Measurements from ENCODE around the gene PCK2.

DNA sequence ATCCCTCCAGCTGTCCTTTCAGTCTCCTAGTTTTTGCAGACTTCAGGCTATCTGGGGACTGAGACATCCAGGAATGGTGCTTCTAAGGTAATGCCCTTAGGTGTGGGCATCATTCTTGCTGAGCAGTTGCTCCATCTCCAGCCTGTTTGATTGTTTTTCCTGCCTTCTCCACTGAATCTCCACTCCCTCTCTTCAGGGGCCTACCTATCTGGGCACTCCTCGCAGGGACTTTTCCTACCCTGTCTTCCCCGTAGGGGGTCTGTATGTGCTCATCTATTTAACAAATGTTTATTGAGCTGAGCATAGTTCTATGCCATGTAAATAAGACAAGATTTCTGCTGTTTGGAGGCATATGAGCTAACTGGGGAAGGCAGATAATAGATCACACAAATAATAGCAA, 38.9 kb downstream of the PCK2 start:
- TF ChIP-seq, protein P1, sequence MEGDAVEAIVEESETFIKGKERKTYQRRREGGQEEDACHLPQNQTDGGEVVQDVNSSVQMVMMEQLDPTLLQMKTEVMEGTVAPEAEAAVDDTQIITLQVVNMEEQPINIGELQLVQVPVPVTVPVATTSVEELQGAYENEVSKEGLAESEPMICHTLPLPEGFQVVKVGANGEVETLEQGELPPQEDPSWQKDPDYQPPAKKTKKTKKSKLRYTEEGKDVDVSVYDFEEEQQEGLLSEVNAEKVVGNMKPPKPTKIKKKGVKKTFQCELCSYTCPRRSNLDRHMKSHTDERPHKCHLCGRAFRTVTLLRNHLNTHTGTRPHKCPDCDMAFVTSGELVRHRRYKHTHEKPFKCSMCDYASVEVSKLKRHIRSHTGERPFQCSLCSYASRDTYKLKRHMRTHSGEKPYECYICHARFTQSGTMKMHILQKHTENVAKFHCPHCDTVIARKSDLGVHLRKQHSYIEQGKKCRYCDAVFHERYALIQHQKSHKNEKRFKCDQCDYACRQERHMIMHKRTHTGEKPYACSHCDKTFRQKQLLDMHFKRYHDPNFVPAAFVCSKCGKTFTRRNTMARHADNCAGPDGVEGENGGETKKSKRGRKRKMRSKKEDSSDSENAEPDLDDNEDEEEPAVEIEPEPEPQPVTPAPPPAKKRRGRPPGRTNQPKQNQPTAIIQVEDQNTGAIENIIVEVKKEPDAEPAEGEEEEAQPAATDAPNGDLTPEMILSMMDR (IDR thresholded peaks at IDR 0.05; ENCODE audit: poor library complexity, severe bottlenecking): no peak
- TF ChIP-seq EZH2 (IDR thresholded peaks at IDR 0.05; ENCODE audit: borderline replicate concordance, insufficient read depth, low read length, poor library complexity, severe bottlenecking) (no peak), POLR2AphosphoS5 (IDR thresholded peaks at IDR 0.05) (no peak)

All from neural cell (in vitro differentiated cells).